ENCODE results near the gene ABCG8.

Gene ABCG8

GRCh38 chr2:43838560-43839267 lies at the start of gene ABCG8, which contains the start of gene ABCG5:
Gene ABCG8, plus strand, starts transcription at chr2:43838971. Its CDS starts 83 bp downstream, at chr2:43839054.
Gene ABCG5, minus strand, starts transcription at chr2:43838839. Its CDS starts 160 bp downstream, at chr2:43838679.
- DNase-seq = no peak

DNA sequence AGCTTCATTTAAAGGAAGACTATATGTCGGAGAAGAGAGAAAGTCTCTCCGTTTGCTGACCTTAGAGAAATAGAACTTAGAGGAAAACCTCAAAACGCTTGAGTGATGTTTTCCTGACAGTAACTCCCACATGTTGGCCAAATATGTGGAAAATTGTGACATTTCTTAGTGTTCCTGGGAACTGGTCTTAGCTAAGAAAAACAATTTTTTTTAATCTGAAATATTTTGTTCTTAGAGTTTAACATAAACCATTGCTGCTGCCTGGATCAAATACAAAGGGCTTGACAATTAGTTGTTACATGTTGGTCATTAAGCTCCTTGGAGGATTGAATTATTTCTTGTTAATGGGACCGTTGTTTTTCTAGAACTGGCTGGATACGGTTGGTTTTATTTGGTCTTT lies 48.6 kb upstream of the ABCG8 start:
- no peak for DNase-seq

- no peak for DNase-seq
Observed at GRCh38 chr2:43791035-43791765, 47.6 kb upstream of the ABCG8 start.

- DNase-seq = no peak
Observed at GRCh38 chr2:43792653-43793052, 46.1 kb upstream of the ABCG8 start.

DNA sequence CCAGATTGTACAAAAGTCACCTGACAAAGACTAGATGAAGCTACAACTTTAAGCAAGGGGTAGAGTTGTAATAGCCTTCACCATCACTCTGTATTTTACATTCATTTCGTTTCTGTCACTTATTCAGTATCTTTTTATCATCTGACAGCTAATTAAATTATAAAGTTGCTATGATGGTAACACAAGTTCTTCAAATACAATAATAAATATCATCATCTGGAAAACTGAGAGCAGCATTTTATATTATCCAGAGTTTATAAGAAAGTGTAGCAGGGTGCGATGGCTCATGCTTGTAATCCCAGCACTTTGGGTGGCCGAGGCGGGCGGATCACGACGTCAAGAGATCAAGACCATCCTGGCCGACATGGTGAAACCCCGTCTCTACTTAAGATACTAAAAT lies 43.8 kb upstream of the ABCG8 start:
- DNase-seq = no peak

GRCh38 chr2:43796206-43796605 lies 42.6 kb upstream of the ABCG8 start:
- DNase-seq = no peak

GRCh38 chr2:43798300-43798699 lies 40.5 kb upstream of the ABCG8 start:
- DNase-seq = no peak

- no peak for DNase-seq
Observed at GRCh38 chr2:43800894-43801293, 37.9 kb upstream of the ABCG8 start.

DNA sequence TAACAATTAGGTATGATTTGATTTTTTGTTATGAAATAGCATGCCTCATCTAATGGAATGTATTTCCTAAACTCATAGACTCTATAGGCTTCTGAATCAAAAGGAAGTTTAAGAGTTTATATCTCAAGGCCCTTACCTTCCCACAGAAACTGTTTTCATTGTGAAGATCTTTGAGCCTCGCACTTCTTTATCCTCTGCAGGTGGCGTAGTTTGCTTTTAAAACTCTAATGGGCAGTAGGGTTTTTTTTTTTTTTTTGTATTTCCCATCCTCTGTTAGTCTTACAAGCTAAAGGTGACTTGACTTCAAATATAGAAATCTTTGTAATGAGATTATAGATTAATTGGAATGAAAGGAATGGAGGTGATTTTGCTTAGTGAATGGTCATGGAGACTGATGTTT lies 36.6 kb upstream of the ABCG8 start:
- DNase-seq = no peak

DNA sequence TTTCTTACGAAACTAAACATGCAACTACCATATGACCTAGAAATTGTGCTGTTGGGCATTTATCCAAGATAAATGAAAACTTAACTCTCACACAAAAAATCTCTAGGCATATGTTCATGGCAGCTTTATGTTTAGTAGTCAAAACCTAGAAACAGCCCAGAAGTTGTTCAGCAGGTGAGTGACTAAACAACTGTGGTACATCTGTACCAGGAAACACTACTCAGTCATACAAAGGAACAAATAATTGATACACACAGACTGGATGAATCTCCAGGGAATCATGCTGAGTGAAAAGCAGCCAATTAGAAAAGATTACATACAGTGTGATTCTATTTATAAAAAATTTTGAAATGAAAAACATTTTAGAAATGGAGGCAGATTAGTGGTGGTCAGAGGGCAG lies 35.7 kb upstream of the ABCG8 start:
- no peak for DNase-seq

- DNase-seq = no peak
Observed at GRCh38 chr2:43806719-43807031, 32.1 kb upstream of the ABCG8 start.

- no peak for DNase-seq
Observed at GRCh38 chr2:43810452-43810851, 28.3 kb upstream of the ABCG8 start.

DNA sequence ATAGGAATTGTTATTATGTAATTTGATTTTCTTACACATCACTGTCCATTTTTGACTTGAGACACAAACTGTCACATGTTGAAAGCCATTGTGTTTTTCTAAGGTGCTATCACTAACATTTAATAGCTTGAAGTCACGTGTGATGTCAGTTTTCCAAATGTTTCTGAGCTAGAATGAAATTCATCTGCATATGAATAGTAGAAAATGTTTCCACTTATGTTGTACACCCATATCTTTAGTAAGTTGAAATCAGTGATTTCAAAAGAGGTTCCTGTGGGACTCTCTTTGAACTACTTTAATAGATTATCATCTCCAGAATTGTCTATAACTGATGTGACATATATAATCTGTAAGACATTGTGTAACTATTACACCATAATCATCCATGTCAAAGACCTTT lies 27.9 kb upstream of the ABCG8 start:
- DNase-seq = no peak

- no peak for DNase-seq
Observed at GRCh38 chr2:43812006-43812405, 26.8 kb upstream of the ABCG8 start.

GRCh38 chr2:43812947-43813346 lies 25.8 kb upstream of the ABCG8 start:
- DNase-seq = no peak

GRCh38 chr2:43814711-43815110 lies 24.1 kb upstream of the ABCG8 start:
- DNase-seq = no peak

DNA sequence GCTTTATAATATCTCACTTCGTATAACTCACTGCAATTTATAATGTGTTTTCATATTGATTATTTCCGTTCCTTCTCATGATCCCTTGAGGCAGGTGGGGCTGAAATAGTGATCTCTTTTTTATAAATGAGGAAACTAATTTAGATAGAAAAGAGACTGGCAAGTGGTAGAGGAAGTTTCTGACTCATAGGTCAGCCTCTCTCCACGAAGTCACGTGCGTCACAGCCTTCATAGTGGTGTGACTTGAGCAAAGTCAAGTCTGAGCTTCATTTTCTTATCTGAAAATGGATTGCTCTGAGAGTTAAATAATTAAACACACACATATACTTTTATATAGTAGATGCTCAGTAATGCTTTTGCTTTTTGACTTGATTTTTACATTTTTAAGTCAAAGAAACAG lies 20.0 kb upstream of the ABCG8 start:
- no peak for DNase-seq

GRCh38 chr2:43819491-43820163 lies 19.1 kb upstream of the ABCG8 start:
- no peak for DNase-seq

DNA sequence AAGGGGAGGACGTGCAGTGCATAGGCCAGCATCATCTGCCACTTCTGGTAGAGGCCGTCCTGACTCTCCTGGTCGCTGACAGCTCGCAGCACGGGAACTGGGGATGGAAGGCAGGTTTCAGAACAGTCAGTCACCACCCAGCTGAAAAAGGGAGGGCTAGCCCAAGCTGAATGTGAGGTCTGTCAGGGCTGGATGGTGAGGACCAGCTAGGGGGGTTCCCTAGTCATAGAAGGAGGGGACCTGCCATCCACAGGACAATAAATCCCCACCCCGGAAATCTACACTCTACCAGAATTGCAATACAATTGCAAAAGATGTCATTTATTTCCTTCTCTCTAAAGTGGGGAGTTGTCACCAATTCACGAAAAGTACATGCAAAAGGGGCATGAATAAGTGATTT lies 15.9 kb upstream of the ABCG8 start:
- no peak for DNase-seq

DNA sequence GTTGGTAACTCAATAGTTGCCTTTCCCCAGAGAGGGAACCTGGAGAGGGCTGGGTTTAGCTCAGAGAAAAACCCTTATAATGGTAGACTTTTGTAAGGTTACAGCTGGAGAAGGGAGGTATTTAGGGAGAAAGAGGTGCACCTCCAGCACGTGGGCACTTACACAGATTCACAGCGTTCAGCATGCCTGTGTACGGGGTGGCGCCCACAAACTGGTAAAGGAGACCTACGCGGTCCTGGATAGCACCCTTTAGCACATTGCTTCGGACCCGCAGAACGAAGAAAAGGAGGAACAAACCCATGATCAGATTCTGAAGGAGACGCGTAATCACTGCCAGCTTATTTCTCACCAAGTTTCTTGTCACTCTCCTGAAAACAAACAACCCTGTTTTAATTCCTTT lies 15.0 kb upstream of the ABCG8 start:
- DNase-seq = no peak

- no peak for DNase-seq
Observed at GRCh38 chr2:43824512-43824911, 14.3 kb upstream of the ABCG8 start.

- no peak for DNase-seq
Observed at GRCh38 chr2:43824951-43825493, 13.7 kb upstream of the ABCG8 start.

GRCh38 chr2:43825841-43826240 lies 12.9 kb upstream of the ABCG8 start:
- DNase-seq = no peak

All from NK-92 treated with Interleukin-12 subunit alpha and Interleukin-12 subunit beta, amount 100 ng/mL, for 24 hours (cell line).